Lower leg skin (tissue), 3 donors: ENCODE measurements around the gene MXI1.

Source experiments
- CTCF ChIP-seq, 3 donors: fragments of 450-650 bp; IDR thresholded peaks; one replicate each; pipeline ENCODE4 v1.5.1; 2016; ENCODE audit warnings: antibody characterized with exemption in 3 of 3, mild to moderate bottlenecking in 3 of 3, moderate library complexity in 2 of 3
- POLR2A ChIP-seq, 2 donors: fragments of 450-650 bp; IDR thresholded peaks; one replicate each; pipeline ENCODE4 v1.6.1; 2016 to 2017; ENCODE audit warnings: antibody characterized with exemption in 2 of 2, mild to moderate bottlenecking in 1 of 2, moderate library complexity in 1 of 2

- TF ChIP-seq POLR2A (IDR thresholded peaks at IDR 0.05): no peak
- TF ChIP-seq CTCF (IDR thresholded peaks at IDR 0.05): no peak
Observed at GRCh38 chr10:110222641-110223297, 15.4 kb downstream of the MXI1 start.
